PFSK-1 (cell line): Measurements from ENCODE around the gene SLC9B1.

Experiments used
- POLR2AphosphoS5 ChIP-seq: IDR thresholded peaks from 2 replicates; pipeline ENCODE4 v1.6.1; 2012; ENCODE audit warnings: low read depth, mild to moderate bottlenecking, control low read depth, low read length, moderate library complexity
- REST ChIP-seq, 2 experiments: IDR thresholded peaks; 2 replicates each; pipeline versions ENCODE4 v1.6.1 to v1.8.0; 2011 to 2012; ENCODE audit warnings: low read depth in 2 of 2, low read length in 2 of 2, control low read depth in 1 of 2, inconsistent platforms in 1 of 2, mild to moderate bottlenecking in 1 of 2, moderate library complexity in 1 of 2; ENCODE audit not compliant: insufficient read depth in 1 of 2
- SIN3A ChIP-seq: IDR thresholded peaks from 2 replicates; pipeline ENCODE4 v1.6.1; 2012; ENCODE audit warnings: mild to moderate bottlenecking, low read length, moderate library complexity, borderline replicate concordance; ENCODE audit not compliant: insufficient read depth
- TAF1 ChIP-seq: IDR thresholded peaks from 2 replicates; pipeline ENCODE4 v1.6.1; 2012; ENCODE audit warnings: low read length, control low read depth, borderline replicate concordance; ENCODE audit not compliant: insufficient read depth

GRCh38 chr4:103029300-103029699 lies 9.8 kb upstream of the SLC9B1 start:
- no peak for TF ChIP-seq POLR2AphosphoS5
- TF ChIP-seq TAF1, result no peak
- no peak for TF ChIP-seq REST (IDR thresholded peaks at IDR 0.05; ENCODE audit: insufficient read depth in 1 of 2, low read depth in 2 of 2, low read length in 2 of 2)
- TF ChIP-seq SIN3A, result no peak
